HUES48 (cell line): Measurements from ENCODE around the gene PATL2.

ENCODE experiments used
- H3K27ac ChIP-seq: one replicate; pipeline ENCODE4 v1.7.0; 2013; ENCODE audit warnings: low read depth, low read length, inconsistent platforms
- H3K27me3 ChIP-seq: 2 replicates; pipeline ENCODE4 v1.6.1; 2013; ENCODE audit warnings: mild to moderate bottlenecking, low read length; ENCODE audit not compliant: control insufficient read depth, insufficient read depth
- H3K36me3 ChIP-seq: 2 replicates; pipeline ENCODE4 v1.6.1; 2013; ENCODE audit warnings: low read length; ENCODE audit not compliant: control insufficient read depth, insufficient read depth
- H3K4me1 ChIP-seq: 2 replicates; pipeline ENCODE4 v1.6.1; 2013; ENCODE audit warnings: mild to moderate bottlenecking, low read length; ENCODE audit not compliant: control insufficient read depth, insufficient read depth
- H3K4me3 ChIP-seq: 2 replicates; pipeline ENCODE4 v1.5.1; 2013; ENCODE audit warnings: mild to moderate bottlenecking, low read depth, low read length
- H3K9ac ChIP-seq: 2 replicates; pipeline ENCODE4 v1.6.1; 2013; ENCODE audit warnings: mild to moderate bottlenecking, low read depth, low read length, moderate library complexity
- H3K9me3 ChIP-seq: 2 replicates; pipeline ENCODE4 v1.6.1; 2013; ENCODE audit warnings: low read length; ENCODE audit not compliant: control insufficient read depth, insufficient read depth

Gene PATL2

GRCh38 chr15:44718180-44718926, 7.2 kb upstream of the PATL2 start:
- H3K9ac ChIP-seq: no peak overlapping the region
- H3K4me3 ChIP-seq: no peak overlapping the region
- H3K36me3 ChIP-seq: peaks cover 28% of the 10 kb centered on the region
- no peak overlapping the region for H3K27ac ChIP-seq
- H3K9me3 ChIP-seq: no peaks in the 10 kb centered on the region
- H3K27me3 ChIP-seq: no peaks in the 10 kb centered on the region
- no peaks in the 10 kb centered on the region for H3K4me1 ChIP-seq

DNA sequence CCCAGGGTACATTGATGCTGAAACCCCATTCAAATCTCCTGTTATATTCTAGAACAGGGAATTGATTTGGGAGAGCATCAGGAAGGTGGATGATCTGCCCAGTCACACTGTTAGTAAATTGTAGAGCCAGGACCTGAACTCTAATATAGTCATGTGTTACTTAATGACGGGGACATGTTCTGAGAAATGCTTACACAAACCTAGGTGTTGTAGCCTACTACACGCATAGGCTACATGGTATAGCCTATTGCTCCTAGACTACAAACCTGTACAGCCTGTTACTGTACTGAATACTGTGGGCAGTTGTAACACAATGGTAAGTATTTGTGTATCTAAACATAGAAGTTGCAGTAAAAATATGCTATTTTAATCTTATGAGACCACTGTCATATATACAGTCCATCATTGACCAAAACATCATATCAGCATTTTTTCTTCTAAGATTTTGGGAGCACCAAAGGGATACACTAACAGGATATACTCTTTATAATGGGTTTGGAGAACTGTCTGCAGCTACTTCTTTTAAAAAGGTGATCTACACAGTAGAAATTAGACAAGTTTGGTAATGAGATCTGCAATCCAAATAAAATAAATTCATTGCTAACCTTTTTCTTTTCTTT, 6.0 kb upstream of the PATL2 start:
- Histone ChIP-seq H3K4me3 (no peak overlapping the region), H3K36me3 (peaks cover 28% of the 10 kb centered on the region), H3K27me3 (peaks cover 8% of the 10 kb centered on the region), H3K9ac (no peak overlapping the region), H3K27ac (no peak overlapping the region), H3K4me1 (no peaks in the 10 kb centered on the region), H3K9me3 (no peaks in the 10 kb centered on the region)

DNA sequence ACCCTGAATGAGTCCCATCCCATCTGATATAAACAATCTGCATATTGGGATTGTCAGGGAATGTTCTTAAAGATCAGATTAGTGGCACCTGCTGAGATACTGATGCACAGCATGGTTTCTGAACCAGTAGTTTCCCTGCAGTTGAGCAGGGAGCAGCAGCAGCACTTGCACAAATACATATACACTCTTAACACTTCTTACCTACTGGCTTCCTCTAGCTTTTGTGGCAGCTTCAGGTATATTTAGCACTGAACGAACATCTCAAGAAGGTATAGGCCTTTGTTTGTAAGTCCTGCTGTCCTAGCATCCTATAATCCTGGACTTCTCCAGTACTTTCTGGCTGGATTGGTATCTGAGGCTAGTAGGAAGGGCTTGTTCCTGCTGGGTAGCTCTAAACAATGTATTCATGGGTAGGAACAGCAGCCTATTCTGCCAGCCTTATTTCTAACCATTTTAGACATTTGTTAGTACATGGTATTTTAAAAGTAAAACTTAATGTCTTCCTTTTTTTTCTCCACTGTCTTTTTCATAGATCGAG, 4.7 kb upstream of the PATL2 start:
- Histone ChIP-seq H3K27ac (no peak overlapping the region), H3K9me3 (no peaks in the 10 kb centered on the region), H3K36me3 (peaks cover 28% of the 10 kb centered on the region), H3K27me3 (peaks cover 12% of the 10 kb centered on the region), H3K4me1 (no peaks in the 10 kb centered on the region), H3K4me3 (no peak overlapping the region), H3K9ac (no peak overlapping the region)

DNA sequence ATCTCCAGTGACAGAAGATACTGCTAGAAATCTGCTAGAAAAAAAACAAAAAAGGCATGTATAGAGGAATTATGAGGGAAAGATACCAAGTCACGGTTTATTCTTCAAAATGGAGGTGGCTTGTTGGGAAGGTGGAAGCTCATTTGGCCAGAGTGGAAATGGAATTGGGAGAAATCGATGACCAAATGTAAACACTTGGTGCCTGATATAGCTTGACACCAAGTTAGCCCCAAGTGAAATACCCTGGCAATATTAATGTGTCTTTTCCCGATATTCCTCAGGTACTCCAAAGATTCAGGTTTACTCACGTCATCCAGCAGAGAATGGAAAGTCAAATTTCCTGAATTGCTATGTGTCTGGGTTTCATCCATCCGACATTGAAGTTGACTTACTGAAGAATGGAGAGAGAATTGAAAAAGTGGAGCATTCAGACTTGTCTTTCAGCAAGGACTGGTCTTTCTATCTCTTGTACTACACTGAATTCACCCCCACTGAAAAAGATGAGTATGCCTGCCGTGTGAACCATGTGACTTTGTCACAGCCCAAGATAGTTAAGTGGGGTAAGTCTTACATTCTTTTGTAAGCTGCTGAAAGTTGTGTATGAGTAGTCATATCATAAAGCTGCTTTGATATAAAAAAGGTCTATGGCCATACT, 4.1 kb upstream of the PATL2 start:
- peaks cover 28% of the 10 kb centered on the region for H3K36me3 ChIP-seq
- no peak overlapping the region for H3K9ac ChIP-seq
- H3K4me1 ChIP-seq: no peaks in the 10 kb centered on the region
- peaks cover 12% of the 10 kb centered on the region for H3K27me3 ChIP-seq
- H3K4me3 ChIP-seq: no peak overlapping the region
- H3K27ac ChIP-seq: no peak overlapping the region
- H3K9me3 ChIP-seq: no peaks in the 10 kb centered on the region

- H3K27me3 ChIP-seq: peaks cover 12% of the 10 kb centered on the region
- peaks cover 28% of the 10 kb centered on the region for H3K36me3 ChIP-seq
- no peak overlapping the region for H3K9ac ChIP-seq
- H3K9me3 ChIP-seq: no peaks in the 10 kb centered on the region
- H3K27ac ChIP-seq: no peak overlapping the region
- H3K4me1 ChIP-seq: no peaks in the 10 kb centered on the region
- H3K4me3 ChIP-seq: no peak overlapping the region
Observed at GRCh38 chr15:44713006-44713966, 2.2 kb upstream of the PATL2 start.

DNA sequence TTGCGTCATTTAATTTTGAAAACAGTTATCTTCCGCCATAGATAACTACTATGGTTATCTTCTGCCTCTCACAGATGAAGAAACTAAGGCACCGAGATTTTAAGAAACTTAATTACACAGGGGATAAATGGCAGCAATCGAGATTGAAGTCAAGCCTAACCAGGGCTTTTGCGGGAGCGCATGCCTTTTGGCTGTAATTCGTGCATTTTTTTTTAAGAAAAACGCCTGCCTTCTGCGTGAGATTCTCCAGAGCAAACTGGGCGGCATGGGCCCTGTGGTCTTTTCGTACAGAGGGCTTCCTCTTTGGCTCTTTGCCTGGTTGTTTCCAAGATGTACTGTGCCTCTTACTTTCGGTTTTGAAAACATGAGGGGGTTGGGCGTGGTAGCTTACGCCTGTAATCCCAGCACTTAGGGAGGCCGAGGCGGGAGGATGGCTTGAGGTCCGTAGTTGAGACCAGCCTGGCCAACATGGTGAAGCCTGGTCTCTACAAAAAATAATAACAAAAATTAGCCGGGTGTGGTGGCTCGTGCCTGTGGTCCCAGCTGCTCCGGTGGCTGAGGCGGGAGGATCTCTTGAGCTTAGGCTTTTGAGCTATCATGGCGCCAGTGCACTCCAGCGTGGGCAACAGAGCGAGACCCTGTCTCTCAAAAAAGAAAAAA, 1.4 kb upstream of the PATL2 start:
- no peak overlapping the region for H3K9ac ChIP-seq
- peaks cover 12% of the 10 kb centered on the region for H3K27me3 ChIP-seq
- H3K9me3 ChIP-seq: no peaks in the 10 kb centered on the region
- no peak overlapping the region for H3K27ac ChIP-seq
- peaks cover 21% of the 10 kb centered on the region for H3K36me3 ChIP-seq
- no peaks in the 10 kb centered on the region for H3K4me1 ChIP-seq
- peak overlapping the region; percentile 83 for H3K4me3 ChIP-seq

DNA sequence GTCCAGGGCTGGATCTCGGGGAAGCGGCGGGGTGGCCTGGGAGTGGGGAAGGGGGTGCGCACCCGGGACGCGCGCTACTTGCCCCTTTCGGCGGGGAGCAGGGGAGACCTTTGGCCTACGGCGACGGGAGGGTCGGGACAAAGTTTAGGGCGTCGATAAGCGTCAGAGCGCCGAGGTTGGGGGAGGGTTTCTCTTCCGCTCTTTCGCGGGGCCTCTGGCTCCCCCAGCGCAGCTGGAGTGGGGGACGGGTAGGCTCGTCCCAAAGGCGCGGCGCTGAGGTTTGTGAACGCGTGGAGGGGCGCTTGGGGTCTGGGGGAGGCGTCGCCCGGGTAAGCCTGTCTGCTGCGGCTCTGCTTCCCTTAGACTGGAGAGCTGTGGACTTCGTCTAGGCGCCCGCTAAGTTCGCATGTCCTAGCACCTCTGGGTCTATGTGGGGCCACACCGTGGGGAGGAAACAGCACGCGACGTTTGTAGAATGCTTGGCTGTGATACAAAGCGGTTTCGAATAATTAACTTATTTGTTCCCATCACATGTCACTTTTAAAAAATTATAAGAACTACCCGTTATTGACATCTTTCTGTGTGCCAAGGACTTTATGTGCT, 721 bp upstream of the PATL2 start:
- Histone ChIP-seq H3K4me1 (no peaks in the 10 kb centered on the region), H3K27me3 (peaks cover 12% of the 10 kb centered on the region), H3K9me3 (no peaks in the 10 kb centered on the region), H3K4me3 (peak overlapping the region; percentile 83), H3K27ac (peak overlapping the region; percentile 69), H3K36me3 (peaks cover 15% of the 10 kb centered on the region), H3K9ac (peak overlapping the region; percentile 68)

DNA sequence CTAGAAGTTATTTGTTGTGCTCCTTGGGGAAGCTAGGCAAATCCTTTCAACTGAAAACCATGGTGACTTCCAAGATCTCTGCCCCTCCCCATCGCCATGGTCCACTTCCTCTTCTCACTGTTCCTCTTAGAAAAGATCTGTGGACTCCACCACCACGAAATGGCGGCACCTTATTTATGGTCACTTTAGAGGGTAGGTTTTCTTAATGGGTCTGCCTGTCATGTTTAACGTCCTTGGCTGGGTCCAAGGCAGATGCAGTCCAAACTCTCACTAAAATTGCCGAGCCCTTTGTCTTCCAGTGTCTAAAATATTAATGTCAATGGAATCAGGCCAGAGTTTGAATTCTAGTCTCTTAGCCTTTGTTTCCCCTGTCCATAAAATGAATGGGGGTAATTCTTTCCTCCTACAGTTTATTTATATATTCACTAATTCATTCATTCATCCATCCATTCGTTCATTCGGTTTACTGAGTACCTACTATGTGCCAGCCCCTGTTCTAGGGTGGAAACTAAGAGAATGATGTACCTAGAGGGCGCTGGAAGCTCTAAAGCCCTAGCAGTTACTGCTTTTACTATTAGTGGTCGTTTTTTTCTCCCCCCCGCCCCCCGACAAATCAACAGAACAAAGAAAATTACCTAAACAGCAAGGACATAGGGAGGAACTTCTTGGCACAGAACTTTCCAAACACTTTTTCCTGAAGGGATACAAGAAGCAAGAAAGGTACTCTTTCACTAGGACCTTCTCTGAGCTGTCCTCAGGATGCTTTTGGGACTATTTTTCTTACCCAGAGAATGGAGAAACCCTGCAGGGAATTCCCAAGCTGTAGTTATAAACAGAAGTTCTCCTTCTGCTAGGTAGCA, 657 bp downstream of the PATL2 start:
- H3K36me3 ChIP-seq: peaks cover 1% of the 10 kb centered on the region

GRCh38 chr15:44706946-44707636, 4.0 kb downstream of the PATL2 start:
- Histone ChIP-seq H3K27ac (no peak overlapping the region), H3K36me3 (no peaks in the 10 kb centered on the region), H3K9me3 (no peaks in the 10 kb centered on the region), H3K4me3 (no peak overlapping the region), H3K9ac (no peak overlapping the region), H3K27me3 (peaks cover 4% of the 10 kb centered on the region), H3K4me1 (no peaks in the 10 kb centered on the region)

More for the DNA sequence above, 657 bp downstream of the PATL2 start:
- Histone ChIP-seq H3K9me3 (no peaks in the 10 kb centered on the region), H3K4me3 (peak overlapping the region; percentile 83), H3K4me1 (no peaks in the 10 kb centered on the region), H3K27ac (peak overlapping the region; percentile 76), H3K9ac (peak overlapping the region; percentile 68), H3K27me3 (peaks cover 12% of the 10 kb centered on the region)
